ENCODE data around the gene PNPLA6.

DNA sequence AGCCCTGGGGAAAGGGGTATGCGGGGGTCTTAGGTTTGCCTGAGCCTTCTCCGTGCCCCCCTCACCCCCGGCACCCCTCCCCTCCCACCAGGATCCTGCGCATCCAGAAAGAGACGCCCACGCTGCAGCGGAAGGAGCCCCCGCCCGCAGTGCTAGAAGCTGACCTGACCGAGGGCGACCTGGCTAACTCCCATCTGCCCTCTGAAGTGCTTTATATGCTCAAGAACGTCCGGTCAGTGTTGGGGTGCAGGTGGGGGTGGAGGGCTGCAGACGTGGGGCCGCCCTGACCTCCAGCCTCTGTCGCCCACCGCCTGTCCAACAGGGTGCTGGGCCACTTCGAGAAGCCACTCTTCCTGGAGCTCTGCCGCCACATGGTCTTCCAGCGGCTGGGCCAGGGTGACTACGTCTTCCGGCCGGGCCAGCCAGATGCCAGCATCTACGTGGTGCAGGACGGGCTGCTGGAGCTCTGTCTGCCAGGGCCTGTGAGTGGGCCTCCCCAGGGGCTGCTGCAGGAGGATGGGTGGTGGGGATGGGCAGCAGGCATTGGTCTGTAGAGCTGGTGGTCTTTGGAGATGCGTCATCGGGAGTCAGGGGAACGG lies 4.4 kb downstream of the PNPLA6 start:
- no peak for TF ChIP-seq EZH2 (IDR thresholded peaks at IDR 0.05; ENCODE audit: borderline replicate concordance)
- TF ChIP-seq, protein P1, sequence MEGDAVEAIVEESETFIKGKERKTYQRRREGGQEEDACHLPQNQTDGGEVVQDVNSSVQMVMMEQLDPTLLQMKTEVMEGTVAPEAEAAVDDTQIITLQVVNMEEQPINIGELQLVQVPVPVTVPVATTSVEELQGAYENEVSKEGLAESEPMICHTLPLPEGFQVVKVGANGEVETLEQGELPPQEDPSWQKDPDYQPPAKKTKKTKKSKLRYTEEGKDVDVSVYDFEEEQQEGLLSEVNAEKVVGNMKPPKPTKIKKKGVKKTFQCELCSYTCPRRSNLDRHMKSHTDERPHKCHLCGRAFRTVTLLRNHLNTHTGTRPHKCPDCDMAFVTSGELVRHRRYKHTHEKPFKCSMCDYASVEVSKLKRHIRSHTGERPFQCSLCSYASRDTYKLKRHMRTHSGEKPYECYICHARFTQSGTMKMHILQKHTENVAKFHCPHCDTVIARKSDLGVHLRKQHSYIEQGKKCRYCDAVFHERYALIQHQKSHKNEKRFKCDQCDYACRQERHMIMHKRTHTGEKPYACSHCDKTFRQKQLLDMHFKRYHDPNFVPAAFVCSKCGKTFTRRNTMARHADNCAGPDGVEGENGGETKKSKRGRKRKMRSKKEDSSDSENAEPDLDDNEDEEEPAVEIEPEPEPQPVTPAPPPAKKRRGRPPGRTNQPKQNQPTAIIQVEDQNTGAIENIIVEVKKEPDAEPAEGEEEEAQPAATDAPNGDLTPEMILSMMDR (IDR thresholded peaks at IDR 0.05; ENCODE audit: poor library complexity): no peak
- TF ChIP-seq EZH2phosphoT487 (IDR thresholded peaks at IDR 0.05; ENCODE audit: low read depth, severe bottlenecking, unreplicated experiment): no peak

All from hepatocyte (in vitro differentiated cells).